ENCODE results near the gene STRIP2.
"Not testable (repeated sequence)": the region's sequence is repeated elsewhere in the genome, so short reads cannot be mapped to it uniquely, and the experiment has no call there.

STRIP2 gene

DNA sequence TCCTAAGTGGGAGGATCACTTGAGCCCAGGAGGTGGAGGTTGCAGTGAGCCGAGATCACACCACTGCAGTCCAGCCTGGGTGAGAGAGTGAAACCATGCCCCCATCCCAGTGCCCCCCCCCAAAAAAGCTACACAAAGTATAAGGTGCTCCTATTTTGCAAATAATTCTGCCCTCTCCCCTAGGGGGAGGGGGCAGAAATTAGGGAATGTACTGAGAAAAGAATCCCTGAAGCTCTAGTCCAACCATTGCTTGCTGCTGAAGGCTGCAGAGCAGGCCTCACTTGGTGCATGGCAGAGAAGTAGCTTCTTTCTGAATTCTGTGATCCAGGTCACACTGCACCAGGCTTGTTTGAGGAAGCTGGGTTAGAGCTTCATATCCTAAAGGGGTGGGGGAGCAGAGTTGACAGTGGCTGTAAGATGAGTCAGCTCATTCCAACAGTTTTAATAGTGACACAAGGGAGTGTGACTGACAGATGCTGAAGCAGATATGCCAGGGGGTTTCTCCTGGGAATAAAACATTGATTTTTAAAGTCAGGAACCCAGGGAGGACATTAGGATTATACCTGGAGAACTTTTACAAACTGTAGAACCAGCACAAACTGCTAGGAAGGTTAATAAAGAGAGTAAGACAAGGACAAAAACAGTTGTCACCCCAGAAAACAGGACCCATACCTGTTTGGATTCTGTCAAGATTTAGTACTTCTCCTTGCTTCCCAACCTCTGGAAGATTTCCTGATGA lies 32.8 kb upstream of the STRIP2 start:
- H3K4me3 ChIP-seq (ENCODE audit: low read length), result no peak overlapping the region
- DNase-seq (ENCODE audit: low read depth), result no peak
- TF ChIP-seq, protein P1, sequence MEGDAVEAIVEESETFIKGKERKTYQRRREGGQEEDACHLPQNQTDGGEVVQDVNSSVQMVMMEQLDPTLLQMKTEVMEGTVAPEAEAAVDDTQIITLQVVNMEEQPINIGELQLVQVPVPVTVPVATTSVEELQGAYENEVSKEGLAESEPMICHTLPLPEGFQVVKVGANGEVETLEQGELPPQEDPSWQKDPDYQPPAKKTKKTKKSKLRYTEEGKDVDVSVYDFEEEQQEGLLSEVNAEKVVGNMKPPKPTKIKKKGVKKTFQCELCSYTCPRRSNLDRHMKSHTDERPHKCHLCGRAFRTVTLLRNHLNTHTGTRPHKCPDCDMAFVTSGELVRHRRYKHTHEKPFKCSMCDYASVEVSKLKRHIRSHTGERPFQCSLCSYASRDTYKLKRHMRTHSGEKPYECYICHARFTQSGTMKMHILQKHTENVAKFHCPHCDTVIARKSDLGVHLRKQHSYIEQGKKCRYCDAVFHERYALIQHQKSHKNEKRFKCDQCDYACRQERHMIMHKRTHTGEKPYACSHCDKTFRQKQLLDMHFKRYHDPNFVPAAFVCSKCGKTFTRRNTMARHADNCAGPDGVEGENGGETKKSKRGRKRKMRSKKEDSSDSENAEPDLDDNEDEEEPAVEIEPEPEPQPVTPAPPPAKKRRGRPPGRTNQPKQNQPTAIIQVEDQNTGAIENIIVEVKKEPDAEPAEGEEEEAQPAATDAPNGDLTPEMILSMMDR (conservative IDR thresholded peaks at IDR 0.05; ENCODE audit: low read depth, low read length), result no peak

DNA sequence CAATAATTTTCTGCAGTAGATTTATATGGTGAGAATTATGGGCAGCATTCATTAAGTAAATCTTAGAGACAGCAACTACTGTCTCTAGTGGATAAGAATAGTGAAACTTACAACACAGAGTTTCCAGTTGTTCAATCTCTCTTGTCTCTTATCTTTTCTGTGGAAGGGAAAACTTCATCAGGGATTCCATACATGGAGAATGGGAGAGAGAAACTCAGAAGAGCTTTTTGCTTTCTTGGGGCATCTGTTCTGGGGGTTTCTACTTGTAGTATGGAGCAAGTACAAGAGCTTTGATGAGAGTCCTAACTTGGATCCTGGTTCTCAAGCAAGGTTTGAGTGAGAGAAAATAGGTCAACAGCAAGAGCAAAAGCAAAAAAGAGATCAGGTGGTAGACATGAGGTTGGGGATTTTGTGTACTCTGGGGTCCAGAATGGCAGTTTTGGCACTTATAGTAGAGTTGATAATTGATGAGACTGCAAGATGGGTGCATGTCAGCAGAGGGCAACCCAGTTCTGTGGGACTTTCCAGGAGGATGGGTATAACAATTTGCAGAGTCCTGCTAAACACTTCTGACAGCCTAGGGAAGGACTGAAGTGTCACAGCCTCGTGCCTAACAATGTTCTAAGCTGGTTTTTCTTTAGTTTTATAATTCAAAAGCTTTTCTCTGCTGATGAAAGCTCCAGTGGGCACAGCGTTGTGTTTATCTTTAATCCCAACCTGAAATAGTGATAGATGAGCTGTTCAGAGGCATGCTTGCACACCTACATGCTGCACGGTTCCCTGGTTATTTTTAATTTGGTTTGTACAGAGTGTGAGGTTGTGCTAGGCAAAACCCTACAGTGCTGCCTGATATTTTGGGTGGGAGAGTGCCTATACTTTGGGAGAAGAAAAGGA lies 32.0 kb upstream of the STRIP2 start:
- DNase-seq (ENCODE audit: low read depth), result no peak
- TF ChIP-seq, protein P1 (conservative IDR thresholded peaks at IDR 0.05; ENCODE audit: low read depth, low read length), result peak; percentile 20
- H3K4me3 ChIP-seq (ENCODE audit: low read length), result no peak overlapping the region

DNA sequence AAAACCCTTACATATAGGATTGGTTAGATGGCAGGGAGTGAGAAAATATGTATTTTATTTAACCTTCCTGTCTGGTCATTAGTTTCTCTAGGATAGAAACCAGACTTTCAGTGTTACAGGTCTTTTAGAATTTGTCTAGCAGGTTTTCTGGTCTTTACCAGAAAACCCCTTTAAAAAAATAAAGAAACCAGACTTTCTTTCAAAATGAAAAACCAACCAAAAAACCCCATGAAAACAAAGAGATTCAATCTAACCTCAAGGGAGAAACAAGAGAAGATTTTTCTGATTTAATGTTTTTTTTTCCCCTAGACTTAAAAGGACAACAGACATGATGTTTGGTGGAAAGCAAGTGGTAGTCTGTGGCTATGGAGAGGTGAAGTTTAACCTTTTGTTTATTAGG lies 28.7 kb upstream of the STRIP2 start:
- DNase-seq (ENCODE audit: low read depth), result no peak
- no peak overlapping the region for H3K4me3 ChIP-seq (ENCODE audit: low read length)
- TF ChIP-seq, protein P1 (conservative IDR thresholded peaks at IDR 0.05; ENCODE audit: low read depth, low read length), result no peak

DNA sequence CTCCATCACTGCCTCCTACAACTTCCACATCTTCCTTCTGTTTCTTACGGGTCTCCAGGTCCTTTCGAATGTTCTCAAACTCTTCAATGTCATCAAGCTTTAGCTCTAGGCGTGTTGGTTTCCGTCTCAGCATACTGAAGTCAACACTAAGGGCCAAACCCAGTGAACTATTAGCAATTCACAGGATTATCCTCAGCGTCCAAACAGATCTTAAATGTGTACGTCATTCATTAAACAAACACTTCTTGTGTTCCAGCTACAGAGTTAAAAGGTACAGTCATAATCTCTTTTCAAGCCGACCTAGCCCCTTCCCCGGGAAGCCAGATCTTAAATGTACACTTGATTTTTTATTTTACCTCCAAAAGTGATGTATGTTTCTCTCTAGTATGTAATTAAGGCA lies 24.0 kb upstream of the STRIP2 start:
- DNase-seq (ENCODE audit: low read depth), result peak; percentile 82

DNA sequence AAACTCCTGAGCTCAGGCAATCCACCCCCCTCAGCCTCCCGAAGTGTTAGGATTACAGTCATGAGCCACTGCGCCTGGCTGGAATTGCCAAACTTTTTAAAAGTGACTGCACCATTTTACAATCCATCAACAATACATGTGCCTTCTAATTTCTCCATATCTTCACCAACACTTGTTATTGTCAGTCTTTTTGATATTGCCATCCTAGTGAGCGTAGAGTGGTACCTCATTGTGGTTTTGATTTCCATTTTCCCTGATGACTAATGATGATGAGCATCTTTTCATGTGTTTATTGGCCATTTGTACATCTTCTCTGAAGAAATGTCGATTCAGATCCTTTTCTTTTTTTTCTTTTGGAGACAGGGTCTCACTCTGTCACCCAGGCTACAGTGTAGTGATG lies 21.7 kb upstream of the STRIP2 start:
- no peak overlapping the region for H3K4me3 ChIP-seq (ENCODE audit: low read length)
- TF ChIP-seq, protein P1 (conservative IDR thresholded peaks at IDR 0.05; ENCODE audit: low read depth, low read length), result no peak
- DNase-seq (ENCODE audit: low read depth), result no peak

More for the DNA sequence above, 24.0 kb upstream of the STRIP2 start:
- H3K4me3 ChIP-seq (ENCODE audit: low read length), result not testable (repeated sequence)

DNA sequence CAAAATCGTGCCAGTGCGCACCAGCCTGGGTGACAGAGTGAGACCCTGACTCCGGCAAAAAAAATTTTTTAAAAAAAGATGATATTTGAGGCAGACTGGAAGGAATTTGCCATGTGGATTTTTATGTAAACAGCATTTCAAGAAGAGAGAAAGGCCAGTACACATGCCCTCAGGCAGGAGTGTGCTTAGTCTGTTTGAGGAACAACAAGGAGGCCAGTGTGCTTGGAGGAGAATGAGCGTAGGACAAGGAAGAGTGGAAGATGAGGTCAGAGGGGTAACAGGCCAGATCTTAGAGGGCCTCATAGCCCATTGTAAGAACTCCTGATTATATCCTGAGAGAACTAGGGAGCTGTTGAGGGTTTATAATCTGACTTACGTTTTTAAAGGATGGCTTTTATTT lies 17.2 kb upstream of the STRIP2 start:
- DNase-seq (ENCODE audit: low read depth), result no peak
- TF ChIP-seq, protein P1 (conservative IDR thresholded peaks at IDR 0.05; ENCODE audit: low read depth, low read length), result no peak
- no peak overlapping the region for H3K4me3 ChIP-seq (ENCODE audit: low read length)

DNA sequence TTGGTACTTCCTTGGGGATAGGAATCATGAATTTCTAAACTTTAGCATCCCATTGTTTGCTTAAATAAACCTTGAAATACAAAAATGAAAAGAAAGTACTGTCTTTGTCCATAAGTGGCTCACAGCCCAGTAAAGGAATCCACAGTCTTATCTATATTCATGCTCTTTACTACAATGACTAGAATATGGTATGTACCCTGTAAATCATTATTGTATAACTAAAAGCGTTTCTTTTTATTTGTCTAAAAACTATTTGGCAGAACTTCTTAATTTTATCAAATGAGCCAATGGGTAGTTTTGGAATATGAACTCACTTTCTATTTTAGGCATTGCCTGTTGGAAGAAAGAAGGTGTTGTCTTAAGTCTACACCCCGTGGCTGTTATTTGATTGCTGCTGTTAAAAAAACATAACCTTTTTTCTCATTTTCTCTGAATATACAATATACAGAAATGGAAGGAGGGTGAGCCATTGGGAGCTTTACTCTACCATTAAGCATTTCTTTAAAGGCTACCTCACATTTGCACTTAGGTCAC lies 12.4 kb upstream of the STRIP2 start:
- no peak for DNase-seq (ENCODE audit: low read depth)
- no peak overlapping the region for H3K4me3 ChIP-seq (ENCODE audit: low read length)
- TF ChIP-seq, protein P1 (conservative IDR thresholded peaks at IDR 0.05; ENCODE audit: low read depth, low read length), result no peak
